C4-2B (cell line): Measurements from ENCODE around the gene TSPAN9.

Source experiments
- ZFX ChIP-seq: fragments of 450-650 bp; IDR thresholded peaks from 2 replicates; pipeline ENCODE4 v1.6.1; 2017
- TF ChIP-seq, protein P1 (sequence below): fragments of 450-650 bp; conservative IDR thresholded peaks from 2 replicates; pipeline ENCODE4 v1.5.1; 2017; ENCODE audit warnings: mild to moderate bottlenecking

DNA sequence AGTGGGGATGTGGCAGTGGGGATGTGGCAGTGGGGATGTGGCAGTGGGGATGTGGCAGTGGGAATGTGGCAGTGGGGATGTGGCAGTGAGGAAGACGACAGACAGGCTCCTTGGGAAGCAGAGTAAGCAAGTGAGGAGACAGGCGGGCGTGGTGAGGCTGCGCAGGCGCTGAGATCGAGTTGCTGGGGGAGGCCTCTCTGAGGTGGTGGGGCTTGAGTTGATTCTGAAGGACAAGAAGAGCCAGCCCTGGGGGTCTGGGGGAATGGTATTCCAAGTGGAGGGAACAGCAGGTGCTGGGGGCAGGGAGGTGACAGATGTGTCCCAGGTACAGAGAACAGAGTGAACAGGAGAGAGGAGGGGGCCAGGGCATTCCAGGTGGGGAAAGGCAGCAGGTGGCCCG lies 33.8 kb upstream of the TSPAN9 start:
- TF ChIP-seq, protein P1, sequence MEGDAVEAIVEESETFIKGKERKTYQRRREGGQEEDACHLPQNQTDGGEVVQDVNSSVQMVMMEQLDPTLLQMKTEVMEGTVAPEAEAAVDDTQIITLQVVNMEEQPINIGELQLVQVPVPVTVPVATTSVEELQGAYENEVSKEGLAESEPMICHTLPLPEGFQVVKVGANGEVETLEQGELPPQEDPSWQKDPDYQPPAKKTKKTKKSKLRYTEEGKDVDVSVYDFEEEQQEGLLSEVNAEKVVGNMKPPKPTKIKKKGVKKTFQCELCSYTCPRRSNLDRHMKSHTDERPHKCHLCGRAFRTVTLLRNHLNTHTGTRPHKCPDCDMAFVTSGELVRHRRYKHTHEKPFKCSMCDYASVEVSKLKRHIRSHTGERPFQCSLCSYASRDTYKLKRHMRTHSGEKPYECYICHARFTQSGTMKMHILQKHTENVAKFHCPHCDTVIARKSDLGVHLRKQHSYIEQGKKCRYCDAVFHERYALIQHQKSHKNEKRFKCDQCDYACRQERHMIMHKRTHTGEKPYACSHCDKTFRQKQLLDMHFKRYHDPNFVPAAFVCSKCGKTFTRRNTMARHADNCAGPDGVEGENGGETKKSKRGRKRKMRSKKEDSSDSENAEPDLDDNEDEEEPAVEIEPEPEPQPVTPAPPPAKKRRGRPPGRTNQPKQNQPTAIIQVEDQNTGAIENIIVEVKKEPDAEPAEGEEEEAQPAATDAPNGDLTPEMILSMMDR = no peak
- no peak for TF ChIP-seq ZFX
